NCI-H2081 (cell line): ENCODE measurements around the gene SH2D5.

ENCODE experiments used
- DNase-seq, 2 experiments: peaks; one replicate each; lab custom pipeline; 2025; lab: John Stamatoyannopoulos, UW

SH2D5 gene

GRCh38 chr1:20732588-20733359 is at the start of gene SH2D5:
SH2D5 (minus strand) TSS chr1:20732703; CDS start chr1:20728044, 4,659 bp downstream.
- peak; percentile 66 to 73 for DNase-seq

GRCh38 chr1:20775700-20776099 is 43.2 kb upstream of the SH2D5 start:
- no peak for DNase-seq

GRCh38 chr1:20771780-20772179 is 39.3 kb upstream of the SH2D5 start:
- no peak for DNase-seq

DNA sequence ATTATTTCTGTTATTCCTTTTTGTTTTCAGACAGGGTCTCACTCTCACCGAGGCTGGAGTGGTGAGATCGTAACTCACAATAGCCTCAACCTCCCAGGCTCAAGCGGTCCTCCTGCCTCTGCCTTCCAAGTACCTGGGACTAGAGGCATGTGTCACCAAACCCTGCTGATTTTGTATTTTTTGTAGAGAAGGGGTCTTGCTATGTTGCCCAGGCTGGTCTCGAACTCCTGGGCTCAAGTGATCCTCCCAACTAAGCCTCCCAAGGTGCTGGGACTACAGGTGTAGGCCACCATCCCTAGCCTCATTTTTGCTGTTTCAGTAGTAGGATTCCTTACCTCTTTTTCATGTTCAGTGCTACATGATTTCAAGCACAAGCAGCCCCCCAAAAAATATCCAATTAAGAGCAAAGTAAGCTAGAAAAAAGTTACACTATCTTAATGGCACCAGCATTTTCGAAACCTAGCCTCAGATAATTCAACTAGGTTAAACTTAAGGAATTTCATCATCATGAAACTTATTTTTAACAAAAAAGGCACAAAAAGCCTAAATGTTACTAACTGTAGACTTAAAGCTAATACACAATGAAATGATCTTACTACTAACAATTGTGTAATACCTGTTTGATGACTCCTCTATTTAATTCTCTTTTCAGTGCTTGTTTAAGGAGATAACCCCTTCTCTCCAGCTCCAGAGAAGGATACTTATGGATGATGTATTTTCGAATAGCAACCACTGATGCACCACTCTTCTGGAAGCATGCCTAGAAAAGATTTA is 38.0 kb upstream of the SH2D5 start:
- no peak for DNase-seq

GRCh38 chr1:20767271-20767670 is 34.8 kb upstream of the SH2D5 start:
- no peak for DNase-seq

DNA sequence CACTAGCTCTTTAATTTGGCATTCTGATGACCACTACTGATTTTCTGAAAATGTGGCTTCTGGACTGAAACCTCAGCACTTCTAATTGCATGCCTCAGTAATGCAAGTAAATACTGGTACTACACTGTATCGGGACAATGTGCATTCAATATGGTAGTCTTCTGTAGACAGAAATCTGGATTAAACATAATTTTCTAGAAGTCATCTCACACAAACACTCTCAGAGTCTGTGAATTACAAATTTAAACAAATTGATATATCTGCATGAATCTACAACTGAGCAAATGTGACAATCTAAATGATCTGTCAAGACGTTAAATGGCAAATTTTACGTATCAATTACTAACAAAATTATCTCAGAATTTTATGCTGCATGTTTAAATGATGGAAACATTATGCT is 30.9 kb upstream of the SH2D5 start:
- DNase-seq = no peak

GRCh38 chr1:20760322-20760721 is 27.8 kb upstream of the SH2D5 start:
- no peak for DNase-seq

- DNase-seq = no peak
Observed at GRCh38 chr1:20753589-20753988, 21.1 kb upstream of the SH2D5 start.

DNA sequence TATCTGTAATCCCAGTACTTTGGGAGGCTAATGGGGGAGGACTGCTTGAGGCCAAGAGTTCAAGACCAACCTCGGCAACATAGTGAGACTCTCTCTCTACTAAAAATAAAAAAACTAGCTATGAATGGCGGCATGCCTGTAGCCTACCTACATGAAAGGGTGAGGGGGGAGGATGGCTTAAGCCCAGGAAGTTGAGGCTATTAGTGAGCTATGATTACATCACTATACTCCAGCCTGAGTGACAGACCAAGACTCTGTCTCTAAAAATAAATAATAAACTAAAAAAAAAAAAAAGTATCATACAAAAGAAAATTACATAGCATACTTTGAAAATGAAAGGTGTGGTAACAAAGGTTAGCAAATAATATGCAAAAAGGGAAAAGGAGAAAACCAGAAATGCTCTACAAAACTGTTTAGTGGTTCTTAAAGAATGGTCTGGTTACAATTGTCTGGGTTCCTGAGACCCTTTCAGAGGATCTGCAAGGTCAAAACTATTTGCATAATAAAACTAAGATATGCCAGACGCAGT is 19.0 kb upstream of the SH2D5 start:
- no peak for DNase-seq

GRCh38 chr1:20742671-20743070 is 10.2 kb upstream of the SH2D5 start:
- DNase-seq = no peak

DNA sequence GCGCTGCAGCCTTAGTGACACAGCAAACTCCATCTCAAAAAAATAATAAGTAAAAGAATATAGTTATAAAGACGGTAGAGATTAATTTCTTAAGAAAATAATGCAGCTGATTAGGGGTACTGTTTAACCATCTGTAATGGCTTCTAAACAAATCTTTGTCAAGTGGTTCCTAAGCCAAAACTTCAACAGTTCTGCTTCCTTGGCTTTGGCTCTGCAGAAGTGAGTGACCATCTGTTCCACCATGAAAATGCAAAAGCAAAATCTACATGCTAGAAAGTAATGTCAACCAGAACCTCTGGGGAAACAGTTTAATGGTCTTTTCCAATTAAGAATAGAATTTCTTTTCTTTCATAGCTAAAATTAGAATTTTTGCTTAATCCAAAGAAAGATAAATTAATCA is 8.3 kb upstream of the SH2D5 start:
- no peak for DNase-seq

DNA sequence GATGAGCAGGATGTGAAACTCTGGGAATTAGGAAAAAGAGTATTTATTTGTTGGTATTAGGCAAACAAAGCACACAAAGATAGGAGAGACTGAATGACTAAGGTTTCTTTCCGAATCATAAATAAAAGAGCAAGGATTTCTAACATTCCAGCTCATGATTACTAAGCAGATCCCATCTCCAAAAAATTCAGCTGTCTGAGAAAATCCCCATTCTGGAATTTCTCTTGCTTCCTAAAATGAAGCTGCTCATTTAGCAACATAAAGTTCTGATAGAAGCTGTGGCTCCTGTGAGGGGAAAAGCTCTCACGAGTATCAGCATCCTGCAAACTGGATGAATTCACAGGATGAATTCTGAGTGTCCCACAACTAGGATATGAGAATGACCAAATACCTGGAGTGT is 6.7 kb upstream of the SH2D5 start:
- no peak for DNase-seq

DNA sequence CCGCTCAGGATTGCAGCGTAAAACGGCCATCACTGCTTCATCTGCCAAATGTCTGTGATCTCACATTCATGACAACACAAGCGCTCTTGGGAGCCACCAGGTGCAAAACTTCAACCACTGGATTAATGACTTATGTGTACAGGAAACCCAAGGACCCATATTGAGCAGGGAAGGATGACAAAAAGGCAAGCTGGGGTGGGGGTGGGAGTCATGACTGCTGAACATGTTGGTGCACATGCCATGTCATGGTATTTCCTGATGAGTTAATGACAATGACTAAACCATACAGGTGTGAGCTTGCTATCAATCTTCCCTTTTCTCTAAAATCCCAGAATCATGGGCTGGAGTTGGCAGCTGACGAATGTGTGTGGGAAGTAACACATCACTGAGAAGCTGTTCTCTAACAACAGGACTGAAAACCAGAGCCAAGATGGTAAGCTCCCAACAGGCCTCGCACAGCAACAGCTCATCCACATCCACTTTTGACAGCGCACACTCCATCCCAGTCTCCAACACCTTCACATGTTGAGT is 3.1 kb upstream of the SH2D5 start:
- peak in 1 of 2 experiments; percentile 52 for DNase-seq

DNA sequence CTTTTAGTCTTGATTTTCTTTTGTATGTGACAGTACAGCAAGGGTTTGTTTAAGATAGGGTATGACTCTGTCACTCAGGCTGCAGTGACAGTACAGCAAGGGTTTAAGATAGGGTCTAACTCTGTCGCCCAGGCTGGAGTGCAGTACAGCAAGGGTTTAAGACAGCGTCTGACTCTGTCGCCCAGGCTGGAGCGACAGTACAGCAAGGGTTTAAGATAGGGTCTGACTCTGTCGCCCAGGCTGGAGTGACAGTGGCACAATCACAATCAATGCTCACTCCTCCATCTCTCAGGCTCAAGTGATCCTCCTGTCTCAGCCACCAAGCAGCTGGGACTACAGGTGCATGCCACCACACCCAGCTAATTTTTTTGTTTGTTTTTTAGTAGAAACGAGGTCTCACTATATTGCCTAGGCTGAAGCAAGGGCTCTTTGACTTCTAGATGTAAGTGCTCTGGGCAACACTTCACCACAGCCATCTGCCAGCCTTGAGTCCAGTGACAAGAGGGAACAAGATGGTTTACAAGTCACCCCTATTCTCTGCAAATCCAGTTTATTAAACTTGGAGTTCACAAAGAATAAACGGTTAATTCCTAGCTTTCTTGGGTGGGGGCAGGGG is 965 bp upstream of the SH2D5 start:
- no peak for DNase-seq

DNA sequence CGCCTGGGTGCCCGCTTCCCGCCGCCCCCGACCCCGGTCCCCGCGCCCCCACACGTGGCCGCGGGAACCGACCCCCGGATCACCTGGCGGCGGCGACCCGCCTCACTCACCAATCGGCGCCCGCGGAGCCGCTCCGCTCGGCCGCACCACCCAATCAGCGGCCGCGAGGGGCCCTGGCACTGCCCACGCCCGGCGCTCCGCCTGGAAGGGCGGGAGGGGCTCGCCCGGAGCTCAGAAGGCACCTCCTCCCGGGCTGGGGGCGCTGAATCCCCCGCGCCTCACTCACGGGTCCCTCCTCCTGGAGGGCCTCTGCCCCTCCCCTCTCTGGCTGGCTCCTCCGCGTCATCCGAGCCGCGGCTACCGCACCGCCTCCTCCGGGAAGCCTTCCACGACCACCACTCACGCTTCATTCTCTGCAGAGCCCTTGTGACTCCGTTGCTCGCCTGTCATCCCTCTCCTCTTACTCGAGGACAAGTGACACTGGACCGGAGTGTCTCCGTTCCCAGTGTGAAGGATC is 374 bp downstream of the SH2D5 start:
- DNase-seq = peak; percentile 81 to 84

DNA sequence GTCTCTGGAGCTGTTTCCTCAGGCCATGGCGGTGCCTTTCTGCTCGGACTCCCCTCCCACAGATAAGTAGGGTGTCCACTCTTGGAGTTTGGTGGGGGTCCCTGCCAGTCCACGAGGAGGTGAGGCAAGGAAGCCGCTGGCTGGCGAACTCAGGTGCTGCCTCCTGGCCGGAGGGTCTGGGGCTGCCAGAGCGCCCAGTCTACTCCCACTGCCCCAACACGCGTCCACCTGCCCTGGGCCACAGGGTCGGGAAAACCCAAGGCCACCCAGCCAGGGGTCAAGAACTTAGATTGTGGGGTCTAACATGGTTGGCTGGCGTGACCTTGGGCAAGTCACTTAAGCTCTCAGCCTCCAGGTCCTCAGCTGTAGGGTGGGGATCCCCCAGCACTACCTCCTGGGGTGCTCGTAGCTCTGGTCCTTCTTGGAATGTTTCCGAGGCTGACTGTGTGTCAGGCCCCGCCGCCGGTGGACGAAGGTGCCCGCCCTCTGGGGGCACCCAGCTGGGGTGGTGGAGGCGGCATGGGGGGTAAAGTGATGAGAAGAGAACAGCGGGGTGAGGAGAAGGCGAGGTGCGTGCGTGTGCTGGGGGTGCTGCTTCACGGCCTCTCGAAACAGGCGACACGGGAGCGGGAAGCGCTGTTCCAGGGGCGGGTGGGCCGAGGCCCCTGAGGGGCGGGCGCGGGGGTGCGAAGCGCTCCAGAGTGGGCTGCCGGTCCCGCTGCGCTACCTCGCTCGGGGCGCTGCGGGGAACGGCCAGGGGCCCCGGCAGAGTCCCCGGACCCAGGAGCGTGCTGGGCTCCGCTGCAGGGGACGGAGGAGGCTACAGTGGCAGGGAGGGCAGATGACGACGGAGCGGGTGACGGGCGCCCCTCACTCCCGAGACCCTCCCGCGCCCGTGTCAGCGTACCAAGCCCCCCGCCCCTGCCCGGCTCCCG is 1.2 kb downstream of the SH2D5 start:
- DNase-seq = no peak

GRCh38 chr1:20730690-20731056 is 1.8 kb downstream of the SH2D5 start:
- DNase-seq = no peak

- no peak for DNase-seq
Observed at GRCh38 chr1:20729990-20730689, 2.4 kb downstream of the SH2D5 start.

- no peak for DNase-seq
Observed at GRCh38 chr1:20729155-20729931, 3.2 kb downstream of the SH2D5 start.
